Measurements from ENCODE around the gene PEX10.

Gene PEX10

DNA sequence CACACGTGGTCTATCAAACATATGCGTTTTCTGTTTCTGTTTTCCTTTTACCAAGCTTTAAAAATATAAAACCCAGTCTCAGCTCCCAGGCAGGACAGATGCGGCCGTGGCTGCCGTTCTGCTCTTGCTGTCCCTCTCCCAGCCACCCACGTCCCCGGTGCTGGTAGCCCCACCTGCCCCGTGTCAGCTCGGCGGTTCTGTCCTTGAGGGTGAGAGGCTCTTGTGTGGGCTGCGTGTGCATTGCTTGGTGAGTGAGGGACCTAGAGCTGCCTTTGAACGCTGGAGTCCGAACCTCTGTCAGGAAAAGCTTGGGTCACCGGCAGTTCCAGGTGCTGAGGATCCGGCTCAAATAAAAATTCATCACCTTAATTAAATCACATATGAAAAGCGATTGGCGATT, 16.3 kb downstream of the PEX10 start:
- peaks cover 75% of the 10 kb centered on the region for H3K36me3 ChIP-seq (ENCODE audit: control insufficient read depth, insufficient read depth, low read length)
- no peak overlapping the region for H3K4me3 ChIP-seq (ENCODE audit: low read depth, low read length)
- no peaks in the 10 kb centered on the region for H3K27me3 ChIP-seq (ENCODE audit: control insufficient read depth, insufficient read depth, low read length)
- H3K9ac ChIP-seq (ENCODE audit: low read length): no peak overlapping the region
- no peak overlapping the region for H3K27ac ChIP-seq (ENCODE audit: low read depth, low read length)
- H3K9me3 ChIP-seq (ENCODE audit: control insufficient read depth, insufficient read depth, low read depth, low read length): no peaks in the 10 kb centered on the region
- no peaks in the 10 kb centered on the region; the same call in 1 of the 2 replicates for H3K4me1 ChIP-seq (ENCODE audit: control insufficient read depth, insufficient read depth, low read length)

DNA sequence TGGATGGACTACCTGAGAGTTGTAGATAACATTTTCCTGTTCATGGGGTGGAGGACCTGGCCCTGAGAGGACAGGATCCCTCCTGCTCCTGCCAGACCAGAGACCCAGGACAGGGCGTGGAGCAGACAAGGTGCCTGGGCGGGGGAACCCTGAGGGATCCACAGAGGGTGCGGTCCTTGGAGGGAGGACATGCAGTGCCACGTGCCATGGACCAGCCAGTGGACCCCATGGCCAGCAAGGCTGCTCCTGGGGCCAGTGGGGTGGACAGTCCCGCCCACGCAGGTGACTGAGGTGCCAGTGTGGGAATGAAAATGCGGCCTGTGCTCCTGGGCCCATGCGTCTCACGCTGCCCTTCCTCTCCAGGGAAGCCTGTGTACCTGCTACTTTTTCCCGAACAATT, 17.1 kb downstream of the PEX10 start:
- Histone ChIP-seq H3K36me3 (ENCODE audit: control insufficient read depth, insufficient read depth, low read length) (peaks cover 67% of the 10 kb centered on the region), H3K9ac (ENCODE audit: low read length) (no peak overlapping the region), H3K9me3 (ENCODE audit: control insufficient read depth, insufficient read depth, low read depth, low read length) (no peaks in the 10 kb centered on the region), H3K4me3 (ENCODE audit: low read depth, low read length) (no peak overlapping the region), H3K27me3 (ENCODE audit: control insufficient read depth, insufficient read depth, low read length) (no peaks in the 10 kb centered on the region), H3K4me1 (ENCODE audit: control insufficient read depth, insufficient read depth, low read length) (no peaks in the 10 kb centered on the region; the same call in 1 of the 2 replicates), H3K27ac (ENCODE audit: low read depth, low read length) (no peak overlapping the region)

DNA sequence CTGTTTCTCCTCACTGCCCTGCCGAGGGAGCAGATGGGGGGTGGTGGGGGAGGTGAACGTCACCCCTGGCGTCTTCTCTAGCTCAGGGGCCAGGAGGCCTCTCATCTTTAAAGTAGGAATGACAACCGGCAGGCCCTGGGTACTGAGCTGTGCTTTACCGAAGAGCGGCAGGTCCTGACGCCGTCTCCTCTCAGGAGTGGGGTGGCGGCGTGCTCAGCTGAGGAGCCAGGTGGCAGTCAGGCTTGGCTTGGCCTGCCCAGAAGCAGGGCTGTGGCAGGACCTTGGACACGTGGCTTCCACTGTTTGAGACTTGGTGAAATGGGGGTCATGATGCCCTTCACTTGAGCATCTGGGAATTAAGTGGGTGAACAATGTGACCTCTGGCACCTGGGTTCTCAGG, 17.6 kb downstream of the PEX10 start:
- Histone ChIP-seq H3K4me1 (ENCODE audit: control insufficient read depth, insufficient read depth, low read length) (no peaks in the 10 kb centered on the region; the same call in 1 of the 2 replicates), H3K9ac (ENCODE audit: low read length) (no peak overlapping the region)

DNA sequence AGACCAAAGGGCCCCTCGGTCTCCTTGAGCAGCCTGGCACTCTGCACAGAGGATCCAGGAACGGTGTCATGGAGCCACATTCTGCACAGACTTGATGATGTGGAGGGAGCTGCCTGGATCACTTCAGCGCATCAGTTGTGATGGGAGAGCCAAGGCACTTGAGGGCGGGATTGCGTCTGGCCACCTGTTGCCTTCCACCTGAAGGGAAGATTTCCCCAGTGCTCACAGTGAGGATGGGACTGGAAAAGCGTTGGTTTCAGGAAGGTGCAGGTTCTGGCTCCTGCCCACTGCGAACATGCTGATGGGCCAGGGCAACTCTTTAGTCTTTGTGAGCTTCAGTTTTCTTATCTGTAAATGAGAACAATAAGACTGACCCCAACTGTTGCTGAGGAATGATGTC, 18.1 kb downstream of the PEX10 start:
- H3K4me3 ChIP-seq (ENCODE audit: low read depth, low read length): no peak overlapping the region
- no peak overlapping the region for H3K27ac ChIP-seq (ENCODE audit: low read depth, low read length)
- H3K4me1 ChIP-seq (ENCODE audit: control insufficient read depth, insufficient read depth, low read length): no peaks in the 10 kb centered on the region; the same call in 1 of the 2 replicates
- H3K9ac ChIP-seq (ENCODE audit: low read length): no peak overlapping the region
- H3K9me3 ChIP-seq (ENCODE audit: control insufficient read depth, insufficient read depth, low read depth, low read length): no peaks in the 10 kb centered on the region
- H3K27me3 ChIP-seq (ENCODE audit: control insufficient read depth, insufficient read depth, low read length): no peaks in the 10 kb centered on the region
- peaks cover 63% of the 10 kb centered on the region for H3K36me3 ChIP-seq (ENCODE audit: control insufficient read depth, insufficient read depth, low read length)

More for the DNA sequence above, 17.6 kb downstream of the PEX10 start:
- no peak overlapping the region for H3K4me3 ChIP-seq (ENCODE audit: low read depth, low read length)
- H3K27ac ChIP-seq (ENCODE audit: low read depth, low read length): no peak overlapping the region
- H3K36me3 ChIP-seq (ENCODE audit: control insufficient read depth, insufficient read depth, low read length): peaks cover 67% of the 10 kb centered on the region
- no peaks in the 10 kb centered on the region for H3K9me3 ChIP-seq (ENCODE audit: control insufficient read depth, insufficient read depth, low read depth, low read length)
- H3K27me3 ChIP-seq (ENCODE audit: control insufficient read depth, insufficient read depth, low read length): no peaks in the 10 kb centered on the region

DNA sequence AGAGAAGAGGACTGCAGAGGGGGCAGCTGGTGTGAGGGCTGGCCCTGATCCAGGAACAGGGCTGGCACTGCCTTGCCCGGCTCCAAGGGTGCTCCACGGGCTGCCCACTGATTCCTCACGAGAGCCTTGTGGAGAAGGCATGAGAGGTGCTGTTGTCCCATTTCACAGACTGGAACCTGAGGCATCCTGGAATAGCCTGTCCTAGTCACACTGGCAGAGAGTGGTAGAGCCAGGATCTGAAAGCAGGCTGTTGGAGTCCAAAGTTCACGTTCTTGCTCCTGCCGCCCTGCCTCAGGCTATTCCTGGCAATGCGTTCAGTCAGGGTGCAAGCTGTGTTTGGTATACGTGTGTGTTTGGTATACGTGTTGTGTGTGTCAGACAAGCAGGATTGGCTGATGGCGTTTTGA, 18.9 kb downstream of the PEX10 start:
- Histone ChIP-seq H3K9me3 (ENCODE audit: control insufficient read depth, insufficient read depth, low read depth, low read length) (no peaks in the 10 kb centered on the region), H3K27me3 (ENCODE audit: control insufficient read depth, insufficient read depth, low read length) (no peaks in the 10 kb centered on the region), H3K4me1 (ENCODE audit: control insufficient read depth, insufficient read depth, low read length) (no peaks in the 10 kb centered on the region; the same call in 1 of the 2 replicates), H3K9ac (ENCODE audit: low read length) (no peak overlapping the region), H3K4me3 (ENCODE audit: low read depth, low read length) (no peak overlapping the region), H3K27ac (ENCODE audit: low read depth, low read length) (no peak overlapping the region), H3K36me3 (ENCODE audit: control insufficient read depth, insufficient read depth, low read length) (peaks cover 56% of the 10 kb centered on the region)

DNA sequence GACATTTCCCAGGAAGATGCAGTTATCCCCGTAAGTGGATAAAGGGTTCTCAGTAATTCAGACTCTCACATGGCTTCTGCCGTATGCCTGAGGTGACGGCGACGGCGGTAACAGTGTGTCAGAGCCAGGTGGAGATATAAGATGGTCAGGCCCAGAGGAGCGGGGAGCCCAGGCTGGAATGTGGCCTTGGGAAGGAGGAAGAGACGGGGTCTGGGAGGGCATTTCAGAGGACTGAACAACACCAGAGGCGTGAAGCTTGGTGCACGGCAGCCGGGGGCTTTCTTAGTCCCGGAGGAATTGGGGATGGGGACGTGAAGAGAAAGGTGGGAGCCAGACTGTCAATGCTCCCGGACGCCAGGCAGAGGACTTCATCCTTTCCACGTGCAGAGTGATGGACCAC, 19.7 kb downstream of the PEX10 start:
- Histone ChIP-seq H3K27ac (ENCODE audit: low read depth, low read length) (no peak overlapping the region), H3K9me3 (ENCODE audit: control insufficient read depth, insufficient read depth, low read depth, low read length) (no peaks in the 10 kb centered on the region), H3K36me3 (ENCODE audit: control insufficient read depth, insufficient read depth, low read length) (peaks cover 54% of the 10 kb centered on the region), H3K4me3 (ENCODE audit: low read depth, low read length) (peak overlapping the region; percentile 89), H3K27me3 (ENCODE audit: control insufficient read depth, insufficient read depth, low read length) (no peaks in the 10 kb centered on the region), H3K4me1 (ENCODE audit: control insufficient read depth, insufficient read depth, low read length) (no peaks in the 10 kb centered on the region; the same call in 1 of the 2 replicates), H3K9ac (ENCODE audit: low read length) (peak overlapping the region; percentile 84)

DNA sequence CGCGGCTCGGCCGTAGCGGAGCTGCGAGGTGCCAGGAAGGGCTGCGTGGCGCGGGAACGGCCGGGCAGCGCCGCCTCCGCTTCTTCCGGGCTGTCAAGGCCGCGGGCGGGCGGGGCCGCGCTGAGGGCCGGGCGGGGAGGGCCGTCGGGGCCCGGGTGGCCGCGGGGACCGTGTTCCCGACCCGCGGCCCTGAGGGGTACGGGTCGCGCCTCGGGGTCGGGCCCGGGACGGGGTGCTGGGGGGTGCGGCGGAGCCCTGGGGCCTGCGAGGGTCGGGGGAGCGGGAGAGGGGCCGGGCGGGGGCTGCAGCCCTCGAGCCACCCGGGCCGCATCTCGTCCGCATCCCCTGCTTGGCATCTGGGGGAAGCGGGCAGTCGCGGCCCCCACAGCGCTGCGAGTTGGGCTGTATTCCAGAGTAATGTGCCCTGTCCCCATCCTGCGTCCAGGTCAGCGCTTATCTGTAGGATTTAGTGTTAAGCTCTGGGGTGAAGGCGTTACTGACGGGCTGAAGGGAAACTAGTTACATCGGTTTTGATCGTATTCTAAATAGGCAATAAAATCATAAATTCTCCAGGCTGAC, 20.3 kb downstream of the PEX10 start:
- no peaks in the 10 kb centered on the region; the same call in 1 of the 2 replicates for H3K4me1 ChIP-seq (ENCODE audit: control insufficient read depth, insufficient read depth, low read length)
- H3K4me3 ChIP-seq (ENCODE audit: low read depth, low read length): peak overlapping the region; percentile 89
- H3K27ac ChIP-seq (ENCODE audit: low read depth, low read length): no peak overlapping the region
- no peaks in the 10 kb centered on the region for H3K27me3 ChIP-seq (ENCODE audit: control insufficient read depth, insufficient read depth, low read length)
- peak overlapping the region; percentile 84 for H3K9ac ChIP-seq (ENCODE audit: low read length)
- no peaks in the 10 kb centered on the region for H3K9me3 ChIP-seq (ENCODE audit: control insufficient read depth, insufficient read depth, low read depth, low read length)
- peaks cover 54% of the 10 kb centered on the region for H3K36me3 ChIP-seq (ENCODE audit: control insufficient read depth, insufficient read depth, low read length)

DNA sequence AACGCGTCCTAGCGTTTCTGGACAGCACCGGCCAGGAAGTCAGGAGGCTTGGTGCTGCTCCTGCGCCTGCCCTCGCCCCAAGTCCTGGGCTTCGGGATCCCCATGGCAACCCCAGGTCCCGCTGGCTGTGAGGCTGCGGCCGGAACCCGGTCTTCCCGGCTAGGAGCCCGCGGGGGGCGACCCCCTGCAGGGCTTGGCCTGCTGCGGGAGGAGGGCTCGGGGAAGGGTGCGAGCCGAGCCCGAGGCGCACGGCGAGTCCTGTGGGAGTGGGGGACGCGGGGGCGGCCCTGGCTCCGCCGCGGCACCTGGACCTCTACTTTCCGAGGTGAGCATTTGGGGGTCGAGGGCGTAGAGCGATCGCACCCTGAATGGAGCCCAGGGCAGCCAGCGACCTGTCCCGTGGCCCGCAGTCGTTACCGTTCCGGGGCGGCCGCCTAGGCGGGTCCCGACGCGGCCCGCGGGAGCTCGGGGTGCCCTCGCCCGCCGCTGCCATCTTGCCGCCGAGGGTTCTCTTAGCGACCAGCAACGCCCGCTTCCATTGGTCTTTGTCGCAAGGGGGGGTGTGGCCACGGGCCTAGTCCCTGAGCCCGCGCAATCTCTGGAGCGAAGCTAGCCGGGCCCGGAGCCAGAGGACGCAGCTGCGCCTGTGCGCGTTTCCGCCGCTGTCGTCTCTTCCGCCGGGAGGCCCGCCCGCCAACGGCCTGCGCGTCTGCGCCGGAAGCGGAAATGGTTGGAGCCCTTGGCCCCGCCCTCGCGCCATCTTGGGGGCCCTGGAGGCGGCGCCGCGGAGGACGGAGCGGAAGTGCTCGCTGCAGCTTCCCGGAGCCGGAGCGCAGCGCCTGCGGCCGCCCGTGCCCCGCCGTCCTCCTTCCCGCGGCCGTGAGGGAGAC, 21.1 kb downstream of the PEX10 start, which contains the start of the genes MORN1 and RER1:
MORN1 (minus strand) TSS at position 514 of the 890 bp plus-strand sequence; CDS start at position 493, 21 bp downstream.
RER1 (plus strand) TSS at position 801 of the 890 bp plus-strand sequence. CDS start 3,950 bp downstream, outside the sequence.
- Histone ChIP-seq H3K4me1 (ENCODE audit: control insufficient read depth, insufficient read depth, low read length) (no peaks in the 10 kb centered on the region; the same call in 1 of the 2 replicates), H3K27ac (ENCODE audit: low read depth, low read length) (peak within 1 kb of the TSS; percentile 71; the same call in 1 of the 2 replicates), H3K4me3 (ENCODE audit: low read depth, low read length) (peak within 1 kb of the TSS; percentile 89), H3K36me3 (ENCODE audit: control insufficient read depth, insufficient read depth, low read length) (peaks cover 48% of the 10 kb centered on the region), H3K9me3 (ENCODE audit: control insufficient read depth, insufficient read depth, low read depth, low read length) (no peaks in the 10 kb centered on the region), H3K9ac (ENCODE audit: low read length) (peak within 1 kb of the TSS; percentile 89), H3K27me3 (ENCODE audit: control insufficient read depth, insufficient read depth, low read length) (no peaks in the 10 kb centered on the region)

DNA sequence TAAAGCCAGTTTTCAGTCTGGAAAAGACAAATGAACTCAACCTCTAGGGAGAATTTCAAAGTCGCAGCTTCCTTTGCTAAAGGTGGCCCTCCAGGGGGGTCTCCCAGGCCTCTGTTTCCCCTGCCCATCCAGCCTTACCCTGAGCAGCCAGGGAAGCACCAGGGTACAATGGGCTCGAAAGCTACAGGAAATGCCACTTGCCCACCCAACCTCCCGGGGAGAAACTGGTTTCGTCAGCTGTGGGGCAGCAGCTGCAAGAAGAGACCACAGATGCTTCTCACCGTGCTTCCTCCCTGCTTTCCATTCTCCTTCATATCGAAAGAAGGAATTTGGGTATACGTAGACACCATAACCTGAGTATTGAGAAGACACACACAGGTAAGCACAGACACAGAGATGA, 22.7 kb downstream of the PEX10 start:
- Histone ChIP-seq H3K9ac (ENCODE audit: low read length) (no peak overlapping the region), H3K27me3 (ENCODE audit: control insufficient read depth, insufficient read depth, low read length) (no peaks in the 10 kb centered on the region), H3K4me3 (ENCODE audit: low read depth, low read length) (no peak overlapping the region), H3K4me1 (ENCODE audit: control insufficient read depth, insufficient read depth, low read length) (no peaks in the 10 kb centered on the region; the same call in 1 of the 2 replicates), H3K9me3 (ENCODE audit: control insufficient read depth, insufficient read depth, low read depth, low read length) (no peaks in the 10 kb centered on the region), H3K36me3 (ENCODE audit: control insufficient read depth, insufficient read depth, low read length) (peaks cover 33% of the 10 kb centered on the region), H3K27ac (ENCODE audit: low read depth, low read length) (no peak overlapping the region)

DNA sequence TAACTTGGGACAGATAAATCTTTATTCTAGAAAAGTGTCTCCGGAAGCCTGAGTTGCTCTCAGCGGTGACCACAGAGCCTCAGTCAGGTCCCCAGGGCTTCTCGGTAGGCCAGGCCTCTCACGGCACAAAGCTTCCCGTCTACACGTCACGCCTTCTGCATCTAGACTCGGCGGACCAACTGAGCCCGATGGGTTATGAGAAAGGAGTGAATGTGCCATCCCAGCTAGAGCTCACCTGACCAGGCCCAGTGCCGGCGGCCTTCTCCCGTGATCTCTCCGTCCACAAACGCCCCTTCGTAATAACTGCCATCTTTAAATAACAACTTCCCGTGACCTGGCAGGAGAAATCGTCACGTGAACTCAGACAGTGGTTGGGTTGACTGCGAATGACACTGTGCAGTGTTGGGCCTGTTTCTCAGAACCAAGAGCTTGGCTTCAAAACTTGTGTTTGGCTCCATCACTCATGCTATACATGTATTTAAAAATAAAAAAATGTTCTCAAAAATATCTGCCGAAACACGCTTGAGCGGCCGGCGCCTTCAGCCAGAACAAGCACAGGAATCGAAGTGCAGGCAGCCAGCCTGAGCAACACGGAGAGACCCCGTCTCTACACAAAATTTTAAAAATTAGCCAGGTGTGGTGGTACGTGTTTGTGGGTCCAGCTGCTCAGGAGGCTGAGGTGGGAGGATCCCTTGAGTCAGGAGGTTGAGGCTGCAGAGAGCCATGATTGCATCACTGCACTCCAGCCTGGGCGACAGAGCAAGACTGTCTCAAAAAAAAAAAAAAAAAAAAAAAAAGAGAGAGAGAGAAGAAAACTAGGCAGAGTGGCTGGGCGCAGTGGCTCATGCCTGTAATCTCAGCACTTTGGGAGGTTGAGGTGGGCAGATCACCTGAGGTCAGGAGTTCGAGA, 24.1 kb downstream of the PEX10 start:
- no peak overlapping the region for H3K27ac ChIP-seq (ENCODE audit: low read depth, low read length)
- no peak overlapping the region for H3K9ac ChIP-seq (ENCODE audit: low read length)
- no peaks in the 10 kb centered on the region for H3K27me3 ChIP-seq (ENCODE audit: control insufficient read depth, insufficient read depth, low read length)
- H3K36me3 ChIP-seq (ENCODE audit: control insufficient read depth, insufficient read depth, low read length): peaks cover 19% of the 10 kb centered on the region
- no peaks in the 10 kb centered on the region; the same call in 1 of the 2 replicates for H3K4me1 ChIP-seq (ENCODE audit: control insufficient read depth, insufficient read depth, low read length)
- no peak overlapping the region for H3K4me3 ChIP-seq (ENCODE audit: low read depth, low read length)
- H3K9me3 ChIP-seq (ENCODE audit: control insufficient read depth, insufficient read depth, low read depth, low read length): no peaks in the 10 kb centered on the region

Data from HUES6 (cell line).